GM15510 (cell line): ENCODE measurements around the gene CXCR3.

Experiments used
- POLR2A ChIP-seq: IDR thresholded peaks from 3 replicates; pipeline ENCODE4 v1.6.1; 2011; ENCODE audit warnings: borderline replicate concordance; ENCODE audit not compliant: insufficient read length; ENCODE audit errors: extremely low read depth

Gene CXCR3

DNA sequence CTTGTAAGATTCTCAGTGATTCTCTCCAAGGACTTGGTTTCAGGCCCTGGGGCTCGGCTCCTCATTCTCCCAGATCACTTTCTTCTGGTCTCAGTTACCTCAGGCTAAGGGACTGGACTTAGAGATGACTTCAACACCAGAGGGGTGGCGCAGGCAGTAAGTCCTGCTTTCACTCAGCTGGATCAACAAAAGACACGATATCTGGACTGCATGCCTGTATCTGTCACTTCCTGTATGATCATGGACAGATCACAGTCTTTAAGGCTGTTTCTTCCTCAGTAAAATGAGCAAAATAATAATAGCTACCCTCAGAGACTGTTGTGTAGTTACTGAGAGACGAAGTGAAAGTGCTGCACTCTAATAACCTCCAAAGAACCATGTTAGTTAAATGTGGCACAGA is 19.5 kb upstream of the CXCR3 start:
- no peak for TF ChIP-seq POLR2A

GRCh38 chrX:71637253-71637618 is 18.9 kb upstream of the CXCR3 start:
- no peak for TF ChIP-seq POLR2A

DNA sequence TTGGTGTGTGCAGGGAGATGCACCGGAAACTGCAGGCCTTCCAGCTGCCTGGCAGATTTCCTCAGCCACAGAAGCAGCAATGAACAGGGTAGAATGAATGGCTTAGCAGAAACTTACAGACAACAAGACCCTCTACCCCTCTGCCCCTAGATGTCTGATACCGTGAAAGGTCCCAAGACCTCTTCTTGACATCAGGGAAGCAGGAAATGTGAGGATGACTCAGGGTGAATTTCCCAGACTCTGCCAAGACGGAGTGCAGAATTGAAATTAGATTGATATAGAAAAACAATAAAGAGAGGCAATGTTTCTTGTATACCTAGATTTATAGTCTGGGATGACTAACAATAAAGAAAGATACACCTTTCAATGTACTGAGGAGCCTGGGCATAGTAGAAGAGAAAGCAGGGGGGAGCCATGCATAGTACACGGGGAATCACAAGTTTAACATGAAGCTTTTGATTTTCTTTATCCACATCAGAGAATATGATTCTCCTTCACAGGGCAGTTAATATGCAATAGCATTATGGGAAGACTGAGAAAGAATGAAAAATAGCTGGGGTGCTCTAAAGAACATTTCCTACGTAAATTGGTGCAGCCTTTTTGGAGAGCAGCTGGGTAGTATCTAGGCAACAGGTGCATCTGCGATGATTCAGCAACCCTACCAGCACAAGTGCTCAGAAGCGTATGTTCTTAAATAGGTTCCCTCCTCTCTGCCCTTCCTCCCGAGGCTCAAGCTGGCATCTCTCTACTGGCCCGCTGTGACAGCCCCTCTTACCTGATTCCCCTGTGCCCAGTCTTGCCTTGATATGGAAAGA is 18.3 kb upstream of the CXCR3 start:
- no peak for TF ChIP-seq POLR2A

GRCh38 chrX:71634366-71634765 is 16.1 kb upstream of the CXCR3 start:
- no peak for TF ChIP-seq POLR2A

- no peak for TF ChIP-seq POLR2A
Observed at GRCh38 chrX:71632923-71633657, 14.8 kb upstream of the CXCR3 start.

DNA sequence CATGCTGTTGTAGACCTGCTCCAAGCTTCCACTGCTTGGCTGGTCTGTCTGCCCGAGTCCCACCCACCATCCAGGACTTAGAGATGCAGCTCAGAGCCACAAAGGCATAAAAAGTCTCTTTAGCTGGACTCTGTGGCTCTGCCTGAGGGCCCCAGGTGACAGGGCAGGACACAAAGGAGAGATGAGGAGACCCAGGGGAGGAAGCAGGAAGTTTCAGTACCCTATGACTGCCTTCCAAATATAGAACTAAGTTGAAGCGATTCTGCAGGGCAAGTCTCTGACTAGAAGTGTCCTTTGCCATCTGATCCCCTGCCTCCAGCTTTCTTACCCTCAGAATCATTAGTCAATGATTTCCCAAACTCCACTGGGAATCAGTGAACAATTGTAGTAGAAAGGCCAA is 11.2 kb upstream of the CXCR3 start:
- TF ChIP-seq POLR2A = no peak

- TF ChIP-seq POLR2A = no peak
Observed at GRCh38 chrX:71627588-71628404, 9.5 kb upstream of the CXCR3 start.

GRCh38 chrX:71626576-71626975 is 8.3 kb upstream of the CXCR3 start:
- TF ChIP-seq POLR2A = no peak

DNA sequence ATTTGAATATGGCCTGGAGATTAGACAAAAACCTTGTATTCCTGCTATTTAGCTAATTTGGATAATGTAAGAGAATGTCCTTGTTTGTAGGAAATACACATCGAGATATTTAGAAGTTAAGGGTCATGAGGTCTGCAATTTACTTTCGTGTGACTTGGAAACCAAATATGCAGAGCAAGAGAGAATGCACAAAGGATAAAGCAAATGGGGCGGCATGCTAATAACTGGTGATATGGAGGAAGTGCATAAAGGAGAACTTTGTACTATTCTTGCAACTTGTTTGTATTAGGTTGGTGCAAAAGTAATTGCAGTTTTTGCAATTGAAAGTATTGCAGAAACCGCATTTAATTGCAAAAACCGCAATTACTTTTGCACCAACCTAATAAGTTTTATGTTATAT is 7.2 kb upstream of the CXCR3 start:
- TF ChIP-seq POLR2A = no peak

GRCh38 chrX:71623714-71624113 is 5.4 kb upstream of the CXCR3 start:
- TF ChIP-seq POLR2A = no peak

- no peak for TF ChIP-seq POLR2A
Observed at GRCh38 chrX:71622576-71623450, 4.5 kb upstream of the CXCR3 start.

- TF ChIP-seq POLR2A = no peak
Observed at GRCh38 chrX:71622032-71622575, 3.8 kb upstream of the CXCR3 start.

- TF ChIP-seq POLR2A = no peak
Observed at GRCh38 chrX:71621603-71622002, 3.3 kb upstream of the CXCR3 start.

- TF ChIP-seq POLR2A = no peak
Observed at GRCh38 chrX:71619986-71620385, 1.7 kb upstream of the CXCR3 start.
